IPS DF 19.7 (cell line): ENCODE measurements around the gene ACVR2B.
"Not testable (repeated sequence)": the region's sequence is repeated elsewhere in the genome, so short reads cannot be mapped to it uniquely, and the experiment has no call there.

Experiments
- DNase-seq: peaks from one replicate; pipeline ENCODE4 v3.0.0-alpha.2; 2013; ENCODE audit warnings: low read depth, low spot score

The ACVR2B gene

DNA sequence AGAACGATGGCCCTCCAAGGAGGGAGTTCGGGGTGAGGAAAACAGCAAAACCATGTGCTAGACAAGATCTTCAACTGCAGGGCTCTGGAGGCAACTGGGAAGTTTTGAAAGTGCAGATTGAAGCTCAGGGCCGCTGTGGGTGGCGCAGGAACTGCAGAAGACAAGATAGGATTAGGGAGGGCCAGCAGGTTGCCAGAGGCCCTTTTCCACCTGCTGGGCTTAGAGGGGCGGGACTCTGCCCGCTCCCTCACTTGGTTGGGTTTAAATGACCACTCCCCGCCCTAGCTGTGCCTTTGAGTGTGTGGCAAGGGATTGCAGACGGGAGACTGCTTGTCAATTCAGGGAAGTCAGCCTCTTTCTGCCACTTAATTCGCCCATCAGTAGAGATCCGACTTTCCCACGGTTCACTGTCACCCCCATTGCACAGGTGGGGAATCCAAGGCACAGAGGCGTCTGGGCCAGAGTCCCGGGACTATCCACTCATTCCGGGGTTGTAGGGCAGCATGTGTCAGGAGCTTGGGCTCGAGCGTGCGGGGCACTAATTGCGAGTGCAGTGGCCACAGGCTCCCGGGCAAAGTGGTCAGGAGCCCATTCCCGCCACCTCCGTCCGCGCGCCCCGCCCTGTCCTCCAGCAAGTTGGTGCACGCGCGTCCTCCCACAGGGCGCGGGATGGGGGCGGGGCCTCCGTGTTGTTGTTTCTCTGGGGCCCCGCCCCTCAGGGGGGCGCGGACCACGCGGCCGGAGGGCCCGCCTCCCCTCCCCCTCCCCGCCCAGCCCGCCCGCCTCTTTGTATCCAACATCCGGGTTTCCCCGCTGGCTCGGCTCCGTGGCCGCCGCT lies at the start of gene ACVR2B:
Gene ACVR2B, plus strand, starts transcription at position 816 of the 838 bp plus-strand sequence. CDS start 433 bp downstream, outside the sequence.
- DNase-seq: peak; percentile 57

DNA sequence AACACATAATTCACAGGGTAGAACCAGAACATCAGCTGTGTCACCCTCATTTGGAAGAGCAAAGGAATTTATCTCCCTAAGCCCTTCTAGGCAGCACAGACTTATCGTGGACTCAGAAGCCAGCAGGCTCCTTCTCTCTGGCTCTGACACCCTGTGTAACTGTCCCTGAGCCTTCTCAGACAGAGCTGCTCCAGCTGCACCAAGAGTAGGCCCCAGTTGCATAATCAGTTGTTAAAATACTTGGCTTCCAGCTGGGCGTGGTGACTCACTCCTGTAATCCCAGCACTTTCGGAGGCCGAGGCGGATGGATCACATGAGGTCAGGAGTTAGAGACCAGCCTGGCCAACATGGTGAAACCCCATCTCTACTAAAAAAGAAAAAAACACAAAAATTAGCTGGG lies 49.4 kb upstream of the ACVR2B start:
- DNase-seq: no peak

DNA sequence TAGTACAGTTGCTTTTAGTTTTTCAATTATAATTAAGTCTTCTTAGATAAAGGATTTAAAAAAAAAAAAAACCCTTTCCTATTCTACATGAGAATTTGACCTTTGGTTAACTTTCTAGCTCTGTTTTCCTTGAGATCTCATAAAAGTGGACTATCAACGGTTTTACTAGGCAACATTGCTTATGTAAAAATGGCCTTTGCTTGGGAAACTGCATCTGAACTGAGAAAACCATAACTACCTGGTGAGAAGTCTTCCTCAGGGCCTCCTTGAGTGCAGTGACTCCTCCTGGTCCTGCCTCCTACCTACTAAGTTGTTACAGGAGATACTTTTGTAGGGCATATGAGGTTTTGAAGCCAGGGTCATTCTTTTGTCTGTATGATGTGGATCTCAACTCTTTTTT lies 42.1 kb upstream of the ACVR2B start:
- no peak for DNase-seq

DNA sequence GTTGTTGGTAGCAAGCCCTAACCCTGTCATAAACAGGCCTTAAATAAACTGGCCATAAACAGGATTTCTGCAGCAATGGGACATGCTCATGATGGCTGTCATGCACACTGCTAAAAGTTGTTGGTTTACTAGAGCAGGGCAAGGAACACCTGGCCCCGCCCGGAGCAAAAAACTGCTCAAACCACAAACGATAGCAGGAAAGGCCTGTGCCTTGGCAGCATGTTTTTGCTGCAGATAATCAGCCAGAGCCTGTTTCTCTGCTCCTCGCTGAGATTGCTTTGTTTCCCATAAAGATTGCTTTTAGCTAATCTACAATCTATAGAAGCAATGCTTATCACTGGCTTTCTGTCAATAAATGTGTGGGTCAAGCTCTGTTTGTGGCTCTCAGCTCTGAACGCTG lies 32.9 kb upstream of the ACVR2B start:
- DNase-seq: not testable (repeated sequence)

DNA sequence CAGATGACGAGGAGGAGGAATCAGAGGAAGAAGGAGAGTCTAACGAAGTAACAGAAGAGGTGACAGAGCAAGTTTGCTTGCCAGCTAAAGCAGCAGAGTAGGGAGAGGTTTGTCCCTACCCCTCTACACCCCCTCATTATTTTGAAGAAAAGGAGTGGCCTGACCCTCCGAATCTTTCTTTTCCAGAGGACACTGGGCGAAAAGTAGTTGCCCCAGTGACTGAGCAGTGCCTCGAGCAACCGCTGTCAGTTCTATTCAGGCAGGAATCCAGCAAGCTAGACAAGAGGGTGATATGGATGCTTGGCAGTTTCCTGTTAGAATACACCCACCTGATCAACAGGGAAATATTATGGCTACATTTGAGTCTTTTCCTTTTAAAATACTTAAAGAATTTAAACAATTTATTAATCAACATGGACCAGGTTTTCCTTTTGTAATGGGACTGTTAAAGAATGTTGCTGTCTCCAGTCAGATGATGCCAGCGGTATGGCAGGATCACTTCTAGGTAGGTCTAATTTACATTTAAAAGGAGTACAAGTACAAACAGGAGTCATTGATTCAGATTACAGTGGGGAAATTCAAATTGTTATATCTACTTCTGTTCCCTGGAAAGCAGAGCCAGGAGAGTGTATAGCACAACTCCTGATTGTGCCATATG lies 31.9 kb upstream of the ACVR2B start:
- no peak for DNase-seq

DNA sequence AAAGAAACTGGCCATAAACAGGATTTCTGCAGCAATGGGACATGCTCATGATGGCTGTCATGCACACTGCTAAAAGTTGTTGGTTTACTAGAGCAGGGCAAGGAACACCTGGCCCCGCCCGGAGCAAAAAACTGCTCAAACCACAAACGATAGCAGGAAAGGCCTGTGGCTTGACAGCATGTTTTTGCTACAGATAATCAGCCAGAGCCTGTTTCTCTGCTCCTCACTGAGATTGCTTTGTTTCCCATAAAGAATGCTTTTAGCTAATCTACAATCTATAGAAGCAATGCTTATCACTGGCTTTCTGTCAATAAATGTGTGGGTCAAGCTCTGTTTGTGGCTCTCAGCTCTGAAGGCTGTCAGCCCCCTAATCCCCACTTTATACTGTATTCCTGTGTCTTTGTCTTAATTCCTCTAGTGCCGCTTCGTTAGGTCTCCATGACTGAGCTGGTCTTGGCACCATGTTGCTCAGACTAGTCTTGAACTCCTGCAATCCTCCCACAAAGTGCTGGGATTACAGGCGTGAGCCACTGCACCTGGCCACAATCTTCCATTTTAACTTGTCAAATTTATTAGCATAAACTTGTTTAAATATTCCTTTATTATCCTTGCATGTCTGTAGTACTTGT lies 26.8 kb upstream of the ACVR2B start:
- not testable (repeated sequence) for DNase-seq

DNA sequence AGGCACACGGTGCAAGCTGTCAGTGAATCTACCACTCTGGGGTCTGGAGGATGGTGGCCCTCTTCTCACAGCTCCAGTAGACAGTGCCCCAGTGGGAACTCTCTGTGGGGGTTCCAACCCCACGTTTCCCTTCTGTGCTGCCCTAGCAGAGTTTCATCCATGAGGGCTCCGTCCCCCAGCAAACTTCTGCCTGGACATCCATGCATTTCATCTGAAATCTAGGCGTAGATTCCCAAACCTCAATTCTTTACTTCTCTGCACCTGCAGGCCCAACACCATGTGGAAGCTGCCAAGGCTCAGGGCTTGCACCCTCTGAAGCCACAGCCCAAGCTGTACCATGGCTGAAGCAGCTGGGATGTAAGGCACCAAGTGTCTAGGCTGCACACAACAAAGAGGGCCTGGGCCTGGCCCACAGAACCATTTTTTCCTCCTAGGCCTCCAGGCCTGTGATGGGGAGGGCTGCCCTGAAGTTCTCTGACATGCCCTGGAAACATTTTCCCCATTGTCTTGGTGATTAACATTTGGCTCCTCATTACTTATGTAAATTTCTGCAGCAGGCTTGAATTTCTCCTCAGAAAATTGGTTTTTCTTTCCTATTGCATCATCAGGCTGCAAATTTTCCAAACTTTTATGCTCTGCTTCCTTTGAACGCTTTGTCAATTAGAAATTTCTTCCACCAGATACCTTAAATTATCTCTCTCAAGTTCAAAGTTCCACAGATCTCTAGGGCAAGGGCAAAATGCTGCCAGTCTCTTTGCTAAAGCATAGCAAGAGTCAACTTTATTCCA lies 20.6 kb upstream of the ACVR2B start:
- not testable (repeated sequence) for DNase-seq

DNA sequence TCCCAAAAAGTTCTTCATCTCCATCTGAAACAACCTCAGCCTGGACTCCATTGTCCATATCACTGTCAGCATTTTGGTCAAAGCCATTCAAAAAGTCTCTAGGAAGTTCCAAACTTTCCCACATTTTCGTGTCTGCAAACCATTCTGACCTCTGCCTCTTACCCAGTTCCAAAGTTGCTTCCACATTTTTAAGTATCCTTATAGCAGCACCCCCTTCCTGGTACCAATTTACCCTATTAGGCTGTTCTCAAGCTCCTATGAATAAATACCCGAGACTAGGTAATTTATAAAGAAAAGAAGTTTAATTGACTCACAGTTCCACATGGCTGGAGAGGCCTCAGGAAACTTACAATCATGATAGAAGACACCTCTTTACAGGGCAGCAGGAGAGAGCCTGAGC lies 20.0 kb upstream of the ACVR2B start:
- not testable (repeated sequence) for DNase-seq

DNA sequence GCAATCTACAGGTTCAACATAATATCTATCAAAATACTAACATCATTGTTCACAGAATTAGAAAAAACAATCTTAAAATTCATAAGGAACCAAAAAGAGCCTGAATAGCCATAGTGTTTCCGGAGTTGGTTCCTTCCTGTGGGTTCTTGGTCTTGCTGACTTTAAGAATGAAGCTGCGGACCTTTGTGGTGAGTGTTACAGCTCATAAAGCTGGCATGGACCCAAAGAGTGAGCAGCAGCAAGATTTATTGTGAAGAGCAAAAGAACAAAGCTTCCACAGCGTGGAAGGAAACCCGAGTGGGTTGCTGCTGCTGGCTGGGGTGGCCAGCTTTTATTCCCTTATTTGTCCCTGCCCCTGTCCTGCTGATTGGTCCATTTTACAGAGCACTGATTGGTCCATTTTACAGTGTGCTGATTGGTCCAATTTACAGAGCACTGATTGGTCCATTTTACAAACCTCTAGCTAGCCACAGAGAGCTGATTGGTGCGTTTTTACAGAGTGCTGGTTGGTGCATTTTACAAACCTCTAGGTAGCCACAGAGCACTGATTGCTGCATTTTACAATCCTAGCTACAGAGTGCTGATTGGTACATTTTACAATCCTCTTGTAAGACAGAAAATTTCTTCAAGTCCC lies 15.1 kb upstream of the ACVR2B start:
- not testable (repeated sequence) for DNase-seq

DNA sequence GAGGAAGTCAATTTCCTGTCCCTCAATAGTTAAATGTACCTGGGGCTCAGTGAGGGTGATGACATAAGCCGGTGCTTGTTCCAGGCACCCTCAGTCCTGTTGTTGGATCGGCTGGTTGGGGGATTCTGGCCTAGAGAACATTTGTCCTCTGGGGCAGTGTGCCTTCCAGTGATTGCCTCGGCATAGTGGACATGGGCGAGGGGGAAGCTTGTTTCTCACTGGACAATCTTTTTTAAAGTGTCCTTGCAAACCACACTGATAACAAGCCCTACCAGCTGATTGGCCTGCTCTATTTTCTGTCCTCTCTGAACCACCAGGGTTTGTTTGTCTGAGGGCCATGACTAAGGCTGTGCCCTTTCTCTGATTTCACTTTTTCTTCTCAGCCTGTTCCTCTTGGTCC lies 10.5 kb upstream of the ACVR2B start:
- DNase-seq: not testable (repeated sequence)

DNA sequence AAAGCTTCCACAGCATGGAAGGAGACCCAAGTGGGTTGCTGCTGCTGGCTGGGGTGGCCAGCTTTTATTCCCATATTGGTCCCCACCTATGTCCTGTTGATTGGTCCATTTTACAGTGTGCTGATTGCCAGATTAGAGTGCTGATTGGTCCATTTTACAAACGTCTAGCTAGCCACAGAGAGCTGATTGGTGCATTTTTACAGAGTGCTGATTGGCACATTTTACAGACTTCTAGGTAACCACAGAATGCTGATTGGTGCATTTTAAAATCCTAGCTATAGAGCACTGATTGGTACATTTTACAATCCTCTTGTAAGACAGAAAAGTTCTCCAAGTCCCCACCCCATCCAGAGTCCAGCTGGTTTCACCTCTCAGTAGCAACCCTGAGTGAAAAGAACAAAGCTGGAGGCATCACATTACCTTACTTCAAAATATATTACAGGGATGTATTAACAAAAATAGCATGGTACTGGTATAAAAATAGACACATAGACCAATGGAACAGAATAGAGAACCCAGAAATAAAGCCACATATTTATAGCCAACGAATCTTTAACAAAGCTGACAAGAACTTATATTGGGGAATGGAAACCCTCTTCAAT lies 7.5 kb upstream of the ACVR2B start:
- no peak for DNase-seq

DNA sequence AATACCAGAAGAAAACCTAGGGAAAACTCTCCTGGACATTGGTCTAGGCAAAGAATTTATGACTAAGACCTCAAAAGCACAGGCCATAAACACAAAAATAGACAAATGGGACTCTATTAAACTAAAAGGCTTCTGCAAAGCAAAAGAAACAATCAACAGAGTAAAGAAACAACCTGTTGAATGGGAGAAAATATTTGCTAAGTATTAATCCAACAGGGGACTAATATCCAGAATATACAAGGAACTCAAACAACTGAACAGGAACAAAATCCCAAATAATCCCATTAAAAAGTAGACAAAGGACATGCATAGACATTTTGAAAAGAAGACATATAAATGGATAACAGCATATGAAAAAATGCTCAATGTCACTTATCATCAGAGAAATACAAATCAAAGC lies 6.9 kb upstream of the ACVR2B start:
- no peak for DNase-seq

DNA sequence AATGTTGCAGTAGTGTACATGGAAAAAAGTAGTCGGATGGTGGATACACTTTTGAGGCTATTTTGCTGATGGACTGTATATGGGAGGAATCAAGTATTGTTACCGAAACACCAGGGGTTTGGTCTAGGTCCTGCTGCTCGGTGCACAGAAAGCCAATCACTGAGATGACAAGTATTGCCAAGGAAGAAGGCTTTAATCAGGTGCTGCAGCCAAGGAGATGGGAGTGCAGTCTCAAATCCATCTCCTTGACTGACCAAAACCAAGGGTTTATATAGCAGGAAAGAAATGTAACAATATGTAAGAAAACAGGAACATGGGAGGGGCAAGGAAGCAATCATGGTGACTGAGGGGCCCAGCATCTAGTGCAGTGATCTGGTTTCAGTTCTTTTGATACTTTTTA lies 2.8 kb upstream of the ACVR2B start:
- DNase-seq: no peak

DNA sequence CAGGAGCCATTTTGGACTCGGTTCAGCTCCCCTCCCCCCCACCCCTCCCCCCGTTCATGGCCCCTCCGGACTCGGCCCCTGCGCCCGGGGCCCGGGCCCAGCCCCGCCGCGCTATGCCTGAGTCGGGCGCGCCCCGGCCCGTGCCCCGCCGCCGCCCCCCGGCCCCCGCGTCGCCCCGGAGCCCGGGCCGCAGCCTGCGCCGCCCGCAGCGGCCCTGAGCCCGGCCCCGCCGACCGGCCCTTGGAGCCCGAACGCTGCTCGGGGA lies 155 bp downstream of the ACVR2B start:
- no peak for DNase-seq

DNA sequence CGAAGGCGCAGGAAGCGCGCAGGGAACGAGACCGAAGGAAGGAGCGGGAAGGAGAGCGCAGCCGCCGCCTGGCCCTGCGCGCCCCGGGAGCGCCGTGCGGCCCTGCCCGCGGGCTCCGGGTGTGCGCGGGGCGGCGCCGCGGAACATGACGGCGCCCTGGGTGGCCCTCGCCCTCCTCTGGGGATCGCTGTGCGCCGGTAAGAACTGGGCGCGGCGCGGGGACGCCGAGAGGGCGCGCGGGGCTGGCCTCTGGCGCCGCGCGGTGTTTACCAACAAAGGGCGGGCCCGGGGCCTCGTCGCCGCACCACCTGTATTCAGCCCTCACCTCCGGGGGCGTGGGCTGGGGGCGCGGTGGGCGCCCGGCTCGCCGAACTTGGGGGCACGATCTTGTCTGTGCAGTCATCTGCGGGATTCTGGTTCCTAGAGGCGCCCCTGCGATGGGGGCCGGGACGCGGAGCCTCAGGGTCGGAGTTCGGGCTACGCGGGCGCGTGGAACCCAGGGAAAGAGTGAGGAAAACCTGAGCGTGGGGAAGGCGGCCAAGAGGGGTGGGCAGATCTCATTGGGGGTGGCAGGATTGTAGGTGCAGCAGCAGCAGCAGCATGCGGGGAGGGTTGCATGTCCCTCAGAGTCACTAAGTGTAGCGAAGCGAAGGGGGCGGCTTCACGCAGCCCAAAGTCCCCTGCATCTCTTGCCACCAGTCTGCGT lies 641 bp downstream of the ACVR2B start:
- DNase-seq: no peak

DNA sequence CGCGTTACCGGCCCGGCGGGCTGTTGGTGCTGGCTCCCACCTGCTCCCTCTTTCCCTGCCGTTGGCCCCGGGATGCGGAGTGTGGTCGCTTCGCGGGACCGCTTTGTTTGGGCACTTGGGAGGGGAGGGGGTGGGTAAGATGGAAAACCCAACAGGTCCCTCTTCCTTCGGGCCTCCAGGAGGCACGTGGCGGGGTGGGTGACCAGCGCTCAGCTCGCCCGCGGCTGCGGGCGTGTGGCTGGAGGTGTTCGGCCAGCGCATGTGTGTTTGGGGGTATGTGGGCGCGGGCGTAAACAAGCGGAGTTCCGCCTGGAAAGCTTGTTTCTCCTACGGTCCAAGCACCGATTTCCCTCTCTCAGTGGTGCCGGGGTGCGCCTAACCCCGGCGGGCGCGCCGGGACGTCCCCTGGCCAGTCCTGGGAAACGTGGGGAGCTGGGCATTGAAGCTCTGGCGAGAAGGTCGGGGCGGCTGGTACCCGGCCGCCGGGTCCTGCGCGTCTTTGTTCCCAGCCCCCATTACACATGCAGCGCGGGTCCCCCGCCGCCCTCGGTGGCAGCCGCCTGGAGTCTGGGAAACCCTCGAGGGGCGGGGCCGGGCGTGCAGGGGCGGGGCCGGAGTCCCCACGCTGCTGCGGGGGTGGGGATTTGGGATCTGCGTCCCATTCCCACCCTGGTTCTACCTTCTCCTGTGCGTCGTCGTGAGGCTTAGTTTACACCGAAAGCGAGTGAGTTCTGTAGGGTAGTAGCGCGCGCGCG lies 1.4 kb downstream of the ACVR2B start:
- peak; percentile 40 for DNase-seq

DNA sequence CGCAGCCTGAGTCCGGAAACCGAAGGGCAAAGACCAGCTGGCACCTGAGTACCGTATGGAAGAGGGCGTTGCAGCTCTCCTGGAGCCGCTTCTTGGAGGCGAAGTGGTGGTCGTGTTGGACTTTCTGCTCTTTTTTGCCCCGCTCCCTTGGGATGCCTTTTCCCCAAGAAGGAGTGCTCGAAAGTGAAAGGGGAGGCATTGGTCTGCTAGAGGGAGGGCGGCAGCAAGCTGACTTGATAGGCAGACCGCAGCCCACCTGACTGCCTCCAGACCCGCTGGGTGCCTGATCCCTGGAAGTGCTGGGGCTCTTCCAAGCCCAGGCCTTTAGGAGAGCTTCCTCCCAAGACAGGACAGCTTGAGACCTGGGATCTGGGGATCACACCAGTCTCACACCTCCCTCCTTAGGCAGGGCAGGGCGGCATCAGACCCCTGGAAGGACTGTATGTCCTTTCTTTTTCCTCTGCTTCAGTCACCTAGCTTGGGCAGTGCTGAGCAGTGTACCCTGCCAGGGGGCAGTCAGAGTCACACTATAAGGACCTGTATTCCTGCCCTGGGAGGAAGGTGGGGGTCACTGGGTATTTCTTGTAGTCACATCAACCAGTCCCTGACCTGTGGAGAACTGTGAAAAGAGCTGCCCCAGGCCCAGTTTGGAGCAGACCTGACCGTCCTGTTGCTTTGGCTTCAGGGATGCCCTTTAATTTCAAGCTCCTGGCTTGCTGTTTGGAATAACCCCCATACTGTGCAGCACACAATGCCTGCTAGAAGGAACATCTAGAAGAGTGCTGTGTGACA lies 2.1 kb downstream of the ACVR2B start:
- DNase-seq: no peak

DNA sequence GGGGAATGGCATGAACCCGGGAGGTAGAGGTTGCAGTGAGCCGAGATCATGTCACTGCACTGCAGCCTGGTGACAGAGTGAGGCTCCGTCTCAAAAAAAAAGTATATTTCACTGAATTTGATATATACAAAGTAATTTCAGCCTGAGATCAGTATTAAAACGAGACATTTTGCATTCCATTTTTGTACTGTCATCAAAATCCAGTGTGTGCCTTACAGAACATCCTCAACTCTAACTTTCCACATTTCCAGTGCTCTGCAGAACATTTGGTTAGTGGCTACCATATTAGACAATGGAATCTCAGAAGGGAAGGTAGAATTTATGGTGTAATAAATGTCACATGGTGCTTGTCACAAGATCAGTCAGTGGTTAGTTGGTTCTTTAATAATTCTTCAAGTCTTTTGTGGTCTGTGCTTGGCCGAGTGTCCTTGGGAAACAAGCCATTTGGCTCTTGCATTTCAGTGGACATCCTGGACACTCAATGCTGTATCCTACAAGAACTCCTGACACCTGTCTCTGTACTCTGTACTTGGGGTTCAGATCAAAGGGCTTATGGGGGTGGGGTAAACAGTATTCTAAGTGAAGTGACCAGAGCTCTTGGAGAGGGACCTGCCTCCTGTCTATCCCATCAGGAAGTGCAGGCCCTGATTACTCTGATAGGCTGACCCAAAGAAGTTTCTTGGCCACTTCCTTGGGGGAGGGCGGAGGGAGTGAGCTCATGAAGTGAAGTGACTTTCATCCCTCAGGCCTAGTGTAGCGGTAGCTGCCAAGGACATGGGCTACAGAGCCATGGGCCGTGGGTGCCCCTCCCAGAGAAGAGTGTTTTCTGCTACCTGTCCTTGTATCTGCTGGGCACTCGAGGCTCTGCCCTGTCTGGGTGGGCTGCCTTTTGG lies 3.7 kb downstream of the ACVR2B start:
- no peak for DNase-seq
